ENCODE results near the gene PCNX2.

Gene PCNX2

DNA sequence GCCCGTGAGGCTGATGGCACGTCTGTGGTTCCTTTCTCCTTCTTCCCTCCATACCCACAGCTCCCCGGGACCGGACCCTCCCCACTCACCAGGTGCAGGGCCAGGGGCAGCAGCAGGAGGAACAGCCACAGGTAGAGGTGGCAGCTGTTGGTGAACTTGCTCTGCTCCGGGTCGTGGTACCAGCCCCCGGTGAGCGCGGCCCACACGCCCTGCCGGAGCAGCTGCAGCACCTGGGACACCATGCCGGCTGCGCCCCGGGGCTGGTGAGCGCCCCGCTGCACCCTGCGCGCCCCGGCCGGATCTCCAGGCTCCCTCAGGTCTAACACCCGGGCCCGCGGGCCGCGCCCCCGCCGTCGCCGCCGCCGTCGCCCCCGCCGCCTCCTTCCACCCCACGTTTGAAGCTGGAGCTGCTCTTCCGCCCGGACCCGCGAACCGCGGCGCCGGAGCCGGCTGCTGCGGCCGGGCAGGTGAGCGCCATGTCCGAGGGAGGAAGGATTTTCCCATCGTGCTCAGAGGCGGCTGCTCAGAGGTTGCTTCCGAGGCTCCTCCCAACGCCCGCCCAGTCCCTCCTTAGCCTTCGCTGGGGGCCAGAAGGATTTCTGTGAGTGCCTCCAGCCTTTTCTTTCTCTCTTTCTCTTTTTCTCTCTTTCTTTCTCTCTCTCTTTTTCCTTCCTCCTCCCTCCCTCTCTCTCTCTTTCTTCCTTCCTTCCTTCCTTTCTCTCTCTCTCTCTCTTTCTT, at the start of gene PCNX2:
PCNX2 (minus strand) TSS at position 489 of the 738 bp plus-strand sequence; CDS start at position 242, 247 bp downstream.
- peak; percentile 78 for DNase-seq (ENCODE audit: low read depth)

GRCh38 chr1:233343262-233343661, 47.7 kb upstream of the PCNX2 start:
- no peak for DNase-seq (ENCODE audit: low read depth)

DNA sequence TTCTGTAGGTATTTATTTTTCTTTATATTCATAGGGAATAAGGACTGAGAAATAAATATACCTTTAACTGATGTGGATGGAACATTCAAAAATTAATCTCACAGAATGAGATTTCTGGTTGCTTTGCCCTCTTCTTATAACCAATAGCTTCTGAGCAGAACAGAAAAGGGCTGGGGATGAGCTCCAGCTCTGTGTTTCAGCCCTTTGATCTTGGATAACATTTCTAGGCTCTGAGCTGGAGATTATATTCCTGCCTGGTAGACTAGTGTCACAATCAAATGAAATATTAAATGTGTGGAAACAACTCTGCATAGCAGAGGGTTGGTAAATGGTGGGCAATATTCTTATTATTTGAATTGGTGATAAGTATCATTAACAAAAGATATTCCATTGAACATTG, 46.6 kb upstream of the PCNX2 start:
- no peak for DNase-seq (ENCODE audit: low read depth)

DNA sequence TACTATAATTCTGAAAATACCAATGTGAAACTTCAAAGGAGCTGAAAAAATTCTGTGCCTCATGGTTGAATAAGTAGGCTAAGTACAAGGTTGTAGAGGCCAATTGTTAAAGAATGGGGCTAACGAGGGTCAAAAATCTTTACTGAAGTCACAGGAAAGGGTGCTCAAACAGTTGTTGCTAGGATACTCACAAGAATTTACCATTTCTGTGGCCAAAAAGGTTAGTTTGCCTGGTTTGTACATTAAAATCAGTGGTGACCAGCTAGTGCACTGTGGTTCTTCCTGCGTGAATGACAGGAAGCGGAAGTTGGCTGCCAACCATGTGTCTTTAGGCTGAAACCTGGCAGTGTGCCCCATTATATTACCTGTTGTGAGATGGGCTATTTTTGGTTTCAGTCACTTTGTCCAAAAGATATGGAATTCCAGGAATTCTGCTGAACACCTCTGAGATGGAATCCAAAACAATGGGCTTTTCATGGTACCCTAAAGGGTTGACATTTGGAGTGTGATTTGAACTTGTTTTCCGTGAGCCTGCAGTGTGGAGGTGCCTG, 45.5 kb upstream of the PCNX2 start:
- DNase-seq (ENCODE audit: low read depth), result no peak

GRCh38 chr1:233340031-233340555, 44.6 kb upstream of the PCNX2 start:
- DNase-seq (ENCODE audit: low read depth), result no peak

GRCh38 chr1:233338102-233338501, 42.6 kb upstream of the PCNX2 start:
- DNase-seq (ENCODE audit: low read depth), result no peak

DNA sequence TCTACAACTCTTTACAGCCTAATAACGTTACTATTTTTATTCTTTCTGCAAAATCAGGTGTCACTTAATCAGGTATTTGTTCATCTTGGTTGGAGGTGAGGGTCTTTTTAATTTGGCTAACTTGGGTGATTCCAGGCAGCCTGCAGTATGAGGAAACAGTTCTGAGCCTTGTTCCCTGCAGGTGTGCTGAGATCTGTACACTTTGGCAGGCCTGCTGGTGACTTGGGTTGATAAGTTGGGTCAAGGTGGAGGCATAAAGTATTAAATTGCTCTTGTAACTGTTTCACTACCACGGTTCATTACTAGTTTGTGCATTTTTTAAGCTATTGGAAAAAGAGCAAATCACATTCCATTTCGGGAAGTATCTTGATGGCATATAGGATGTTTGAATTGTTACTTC, 42.0 kb upstream of the PCNX2 start:
- DNase-seq (ENCODE audit: low read depth), result no peak

DNA sequence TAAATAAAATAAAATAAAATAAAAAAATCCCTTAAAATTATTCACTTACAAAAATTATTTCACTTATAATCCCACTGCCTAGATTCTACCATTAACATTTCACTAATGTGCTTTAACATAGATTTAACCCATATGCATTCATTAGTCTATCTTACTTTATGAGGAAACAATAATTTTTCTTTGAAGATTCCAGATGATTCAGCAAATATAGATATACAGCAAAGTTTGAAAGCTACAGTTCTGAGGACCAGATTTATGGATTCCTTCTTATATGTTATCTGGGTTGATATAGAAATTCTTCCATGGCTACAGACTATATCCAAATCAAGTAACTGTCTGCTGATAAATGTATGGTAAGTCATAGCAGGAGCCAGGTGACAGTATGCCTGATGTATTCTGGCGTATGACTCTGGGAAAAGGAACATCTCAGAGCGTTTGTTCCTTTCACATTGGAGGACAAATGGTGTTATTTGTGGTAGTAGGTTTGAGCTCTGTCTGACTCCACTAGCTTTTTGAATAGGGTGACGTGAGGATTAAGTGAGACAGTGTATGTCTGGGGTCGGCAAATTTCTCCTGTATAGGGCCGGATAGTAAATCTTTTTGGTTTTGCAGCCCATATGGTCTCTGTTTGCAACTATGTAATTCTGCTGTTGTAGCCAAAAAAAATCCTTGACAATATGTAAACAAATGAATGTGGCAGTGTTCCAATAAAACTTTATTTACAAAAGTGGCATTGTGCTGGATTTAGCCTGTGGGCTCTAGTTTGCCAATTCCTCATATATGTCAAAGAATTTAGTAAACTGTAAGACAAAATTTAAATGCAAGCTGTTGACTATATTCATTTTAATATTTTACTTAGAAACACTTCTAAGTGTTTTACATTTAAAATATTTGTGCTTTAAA, 41.3 kb upstream of the PCNX2 start:
- no peak for DNase-seq (ENCODE audit: low read depth)

DNA sequence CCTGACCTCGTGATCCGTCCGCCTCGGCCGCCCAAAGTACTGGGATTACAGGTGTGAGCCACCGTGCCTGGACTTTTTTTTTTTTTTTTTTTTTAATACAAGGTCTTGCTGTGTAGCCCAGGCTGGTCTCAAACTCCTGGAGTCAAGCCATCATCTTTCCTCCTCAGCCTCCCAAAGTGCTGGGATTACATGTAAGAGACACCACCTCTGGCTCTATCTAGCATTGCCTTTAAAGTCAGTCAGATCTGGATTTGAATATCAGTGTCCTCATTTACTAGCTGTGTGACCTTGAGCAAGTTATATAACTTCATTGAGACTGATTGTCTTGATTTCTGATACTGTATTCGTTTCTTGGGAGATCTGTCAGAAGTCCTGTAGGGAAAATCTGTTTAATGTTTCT, 38.6 kb upstream of the PCNX2 start:
- no peak for DNase-seq (ENCODE audit: low read depth)

DNA sequence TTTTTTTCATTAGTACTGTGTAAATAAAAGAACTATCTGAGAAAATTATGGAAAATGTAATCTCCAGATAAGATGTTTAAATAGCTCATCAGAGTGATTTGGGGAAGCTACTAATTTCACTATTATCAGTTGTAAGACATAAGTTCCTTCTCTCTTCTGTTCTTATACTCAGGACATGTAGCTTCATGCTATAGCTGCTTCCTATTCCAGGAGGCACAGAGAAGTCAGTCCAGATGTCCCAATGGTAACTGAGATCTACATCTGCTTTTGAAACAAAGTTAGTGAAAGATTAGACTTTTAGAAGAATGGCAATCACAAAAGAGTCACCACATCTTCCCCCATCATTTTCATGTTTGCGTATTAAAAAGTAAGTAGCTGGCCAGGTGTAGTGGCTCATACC, 37.6 kb upstream of the PCNX2 start:
- DNase-seq (ENCODE audit: low read depth), result no peak

- no peak for DNase-seq (ENCODE audit: low read depth)
These were observed 36.4 kb upstream of the PCNX2 start for GRCh38 chr1:233331676-233332519.

DNA sequence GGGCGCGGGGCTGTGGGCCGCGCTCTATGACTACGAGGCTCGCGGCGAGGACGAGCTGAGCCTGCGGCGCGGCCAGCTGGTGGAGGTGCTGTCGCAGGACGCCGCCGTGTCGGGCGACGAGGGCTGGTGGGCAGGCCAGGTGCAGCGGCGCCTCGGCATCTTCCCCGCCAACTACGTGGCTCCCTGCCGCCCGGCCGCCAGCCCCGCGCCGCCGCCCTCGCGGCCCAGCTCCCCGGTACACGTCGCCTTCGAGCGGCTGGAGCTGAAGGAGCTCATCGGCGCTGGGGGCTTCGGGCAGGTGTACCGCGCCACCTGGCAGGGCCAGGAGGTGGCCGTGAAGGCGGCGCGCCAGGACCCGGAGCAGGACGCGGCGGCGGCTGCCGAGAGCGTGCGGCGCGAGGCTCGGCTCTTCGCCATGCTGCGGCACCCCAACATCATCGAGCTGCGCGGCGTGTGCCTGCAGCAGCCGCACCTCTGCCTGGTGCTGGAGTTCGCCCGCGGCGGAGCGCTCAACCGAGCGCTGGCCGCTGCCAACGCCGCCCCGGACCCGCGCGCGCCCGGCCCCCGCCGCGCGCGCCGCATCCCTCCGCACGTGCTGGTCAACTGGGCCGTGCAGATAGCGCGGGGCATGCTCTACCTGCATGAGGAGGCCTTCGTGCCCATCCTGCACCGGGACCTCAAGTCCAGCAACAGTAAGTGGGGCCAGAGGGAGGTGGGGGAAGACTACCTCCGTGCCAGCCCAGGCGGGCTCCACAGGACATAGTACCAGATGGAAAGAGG, 32.8 kb upstream of the PCNX2 start:
- peak; percentile 17 for DNase-seq (ENCODE audit: low read depth)

- DNase-seq (ENCODE audit: low read depth), result no peak
These were observed 32.2 kb upstream of the PCNX2 start, which contains the start of gene MAP3K21 for GRCh38 chr1:233327651-233328141. MAP3K21 (plus strand) TSS chr1:233327724; CDS start chr1:233328029, 305 bp downstream.

GRCh38 chr1:233326811-233327650, 31.5 kb upstream of the PCNX2 start:
- peak; percentile 66 for DNase-seq (ENCODE audit: low read depth)

DNA sequence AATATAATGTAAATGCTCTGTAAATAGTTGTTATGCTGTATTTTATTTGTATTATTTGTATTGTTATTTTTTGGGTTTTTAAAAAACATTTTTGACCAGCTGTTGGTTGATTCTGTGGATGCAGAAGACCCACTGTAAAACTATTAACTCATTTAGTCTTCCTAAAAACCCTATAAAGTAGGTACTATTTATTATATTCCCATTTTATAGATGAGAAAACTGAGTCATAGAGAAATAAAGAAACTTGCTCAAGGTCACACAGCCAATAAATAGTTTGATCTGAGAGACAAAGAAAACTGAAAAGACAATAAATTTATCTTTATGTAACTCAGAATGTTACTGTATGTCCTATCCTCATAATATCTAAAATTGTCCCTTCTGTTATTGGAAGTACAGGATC, 30.8 kb upstream of the PCNX2 start:
- DNase-seq (ENCODE audit: low read depth), result no peak

GRCh38 chr1:233323718-233324117, 28.2 kb upstream of the PCNX2 start:
- no peak for DNase-seq (ENCODE audit: low read depth)

DNA sequence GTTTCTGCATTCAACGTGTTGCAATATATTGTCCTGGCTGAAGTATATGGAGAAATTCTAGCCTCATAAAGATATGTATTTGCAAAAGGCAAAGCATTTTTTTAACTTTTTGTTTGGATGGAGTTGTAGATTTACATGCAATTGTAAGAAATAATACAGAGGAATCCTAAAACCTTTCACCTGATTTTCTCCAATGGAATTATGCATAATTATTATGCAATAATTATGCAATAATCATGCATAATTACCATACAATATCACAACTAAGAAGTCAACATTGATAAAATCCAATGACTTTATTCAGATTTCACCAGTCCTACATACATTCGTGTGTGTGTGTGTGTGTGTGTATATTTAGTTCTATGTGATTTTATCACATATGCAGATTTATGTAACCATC, 24.5 kb upstream of the PCNX2 start:
- no peak for DNase-seq (ENCODE audit: low read depth)

DNA sequence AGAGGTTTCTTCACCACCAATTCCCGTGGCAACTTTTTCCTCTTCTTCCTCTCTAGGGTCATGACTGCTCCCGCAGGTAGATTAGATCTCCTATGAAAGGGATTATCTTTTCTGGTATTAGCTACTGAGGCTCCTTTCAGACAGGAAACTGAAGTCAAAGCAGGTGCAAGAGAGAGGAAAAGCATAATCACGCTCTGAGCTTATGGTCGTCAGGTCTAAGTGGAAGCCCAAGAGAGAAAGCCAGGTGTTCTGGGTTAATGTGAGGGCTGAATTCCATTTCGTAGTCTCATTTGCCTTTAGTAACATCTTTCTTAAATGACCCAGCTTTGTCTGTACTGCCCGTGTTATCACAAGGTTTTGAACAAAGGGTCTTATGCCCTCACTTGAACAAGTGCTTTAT, 23.7 kb upstream of the PCNX2 start:
- no peak for DNase-seq (ENCODE audit: low read depth)

GRCh38 chr1:233316473-233316872, 20.9 kb upstream of the PCNX2 start:
- DNase-seq (ENCODE audit: low read depth), result no peak
